RPMI7951 (cell line): ENCODE results near the gene XRCC4. TPM values are rescaled to one million over a fixed set of nuclear protein-coding genes. Genes with fewer than 3 reads are reported as not detected.

ENCODE experiments used
- DNase-seq: peaks from one replicate; pipeline ENCODE4 v3.0.0-alpha.2; 2012; ENCODE audit warnings: low read depth
- total RNA-seq: library from RNA; depleted of rRNA; stranded (reverse); fragments of >200 nt; shearing (Covaris generic); gene quantifications from 2 replicates; pipeline ENCODE4 v1.2.3, GENCODE V29; 2014; rRNA removed

XRCC4 gene
- total RNA-seq, 1 experiment from 2014 or later = 30.9 TPM

GRCh38 chr5:83385812-83386211 is 308.5 kb downstream of the XRCC4 start:
- no peak for DNase-seq

- DNase-seq = no peak
These were observed 309.7 kb downstream of the XRCC4 start for GRCh38 chr5:83387041-83387440.

- no peak for DNase-seq
These were observed 311.3 kb downstream of the XRCC4 start for GRCh38 chr5:83388608-83389007.

GRCh38 chr5:83392766-83393503 is 315.6 kb downstream of the XRCC4 start:
- no peak for DNase-seq

GRCh38 chr5:83393504-83393866 is 316.1 kb downstream of the XRCC4 start:
- DNase-seq = no peak

- no peak for DNase-seq
These were observed 316.8 kb downstream of the XRCC4 start for GRCh38 chr5:83394190-83394589.

- DNase-seq = no peak
These were observed 319.3 kb downstream of the XRCC4 start for GRCh38 chr5:83396662-83397061.

GRCh38 chr5:83397658-83398057 is 320.3 kb downstream of the XRCC4 start:
- DNase-seq = no peak

- no peak for DNase-seq
These were observed 322.9 kb downstream of the XRCC4 start for GRCh38 chr5:83400241-83400640.

GRCh38 chr5:83400701-83401100 is 323.4 kb downstream of the XRCC4 start:
- no peak for DNase-seq

GRCh38 chr5:83401122-83401731 is 323.9 kb downstream of the XRCC4 start:
- no peak for DNase-seq

GRCh38 chr5:83401775-83402174 is 324.4 kb downstream of the XRCC4 start:
- no peak for DNase-seq

Other genes with a start within 250 kb of the XRCC4 start
- 117 and 145 TPM in 2 replicates for gene TMEM167A, start 153 bp upstream of the XRCC4 start, total RNA-seq